Islet of Langerhans (tissue), 1 donor: ENCODE data around the gene SEMA4F.

ENCODE experiments used
- FAIRE-seq: peaks from one replicate; lab custom pipeline; 2011; peaks lifted over from hg19 to GRCh38; lab: Jason Lieb, UNC

The SEMA4F gene

DNA sequence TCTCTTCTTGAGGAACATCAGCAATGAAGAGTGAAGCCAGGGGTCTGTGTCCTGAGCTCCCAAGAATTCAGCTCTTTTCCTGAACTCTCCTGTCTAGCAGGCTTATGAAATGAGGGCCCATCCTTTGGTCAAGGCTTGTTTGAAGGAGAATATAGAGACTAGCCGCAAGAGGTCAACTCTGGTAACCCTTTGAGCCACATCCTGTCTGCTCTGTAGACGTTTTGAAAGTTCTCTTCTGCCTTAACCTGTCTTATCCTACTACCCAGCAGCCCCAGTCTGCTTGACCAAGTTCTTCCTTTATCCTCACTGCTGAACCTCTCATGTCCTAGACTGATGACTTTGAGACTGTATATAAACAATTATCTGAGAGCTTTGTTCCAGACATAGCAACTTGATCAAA lies 5.4 kb downstream of the SEMA4F start:
- no peak for FAIRE-seq

GRCh38 chr2:74668087-74668486 lies 14.0 kb downstream of the SEMA4F start:
- no peak for FAIRE-seq

- FAIRE-seq: no peak
These were observed 16.2 kb downstream of the SEMA4F start for GRCh38 chr2:74670263-74670662.

GRCh38 chr2:74671479-74671878 lies 17.4 kb downstream of the SEMA4F start:
- no peak for FAIRE-seq

DNA sequence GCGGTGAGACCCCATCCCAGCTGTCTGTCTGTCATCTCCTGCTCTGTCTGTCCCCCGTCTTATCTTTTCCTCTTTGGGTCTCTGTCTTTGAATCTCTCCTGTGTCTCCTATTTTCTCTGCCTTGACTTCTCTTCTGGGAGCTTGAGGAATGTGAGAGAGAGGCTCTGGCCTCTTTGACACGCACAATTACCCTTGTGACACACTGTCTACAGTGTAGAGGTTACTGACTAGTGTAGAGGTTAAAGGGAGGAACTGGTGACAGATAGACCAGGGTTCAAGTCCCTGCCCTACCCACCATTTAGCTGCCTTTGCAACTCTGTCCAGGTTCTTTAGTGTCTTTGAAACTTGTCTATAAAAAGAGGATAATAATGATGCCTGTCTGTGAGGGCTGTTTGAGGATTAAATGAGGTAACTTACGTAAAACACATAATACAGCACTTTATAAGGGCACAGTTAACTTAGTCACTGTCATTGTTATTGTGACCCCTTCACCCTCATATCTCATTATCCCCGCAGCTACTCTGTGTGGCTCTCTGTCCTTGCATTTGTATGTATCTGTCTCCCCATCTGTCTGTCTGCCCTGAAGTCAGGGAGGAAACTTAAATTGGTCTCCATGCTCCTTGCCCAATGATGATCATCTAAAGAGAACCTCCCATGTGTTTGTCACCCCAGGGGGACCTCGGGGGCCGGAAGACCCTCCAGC lies 19.9 kb downstream of the SEMA4F start:
- no peak for FAIRE-seq

GRCh38 chr2:74675090-74675489 lies 21.0 kb downstream of the SEMA4F start:
- no peak for FAIRE-seq

DNA sequence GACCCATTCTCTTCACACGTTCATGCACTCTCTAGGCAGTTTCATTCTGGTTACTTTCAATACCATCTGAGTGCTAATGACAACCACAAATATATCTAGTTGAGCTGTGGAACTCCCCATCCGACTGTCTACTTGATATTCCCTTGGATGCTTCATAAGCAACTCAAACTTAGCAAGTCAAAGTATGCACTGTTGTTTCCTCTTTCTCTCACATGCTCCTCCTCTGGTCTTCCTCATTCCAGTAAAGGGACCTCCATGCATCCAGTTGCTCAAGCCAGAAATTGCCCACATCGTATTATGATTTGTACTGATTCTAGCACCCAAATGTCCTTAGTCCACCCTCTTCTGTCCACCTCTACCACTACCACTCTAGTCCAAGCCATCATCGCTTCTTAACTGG lies 22.3 kb downstream of the SEMA4F start:
- FAIRE-seq: no peak

DNA sequence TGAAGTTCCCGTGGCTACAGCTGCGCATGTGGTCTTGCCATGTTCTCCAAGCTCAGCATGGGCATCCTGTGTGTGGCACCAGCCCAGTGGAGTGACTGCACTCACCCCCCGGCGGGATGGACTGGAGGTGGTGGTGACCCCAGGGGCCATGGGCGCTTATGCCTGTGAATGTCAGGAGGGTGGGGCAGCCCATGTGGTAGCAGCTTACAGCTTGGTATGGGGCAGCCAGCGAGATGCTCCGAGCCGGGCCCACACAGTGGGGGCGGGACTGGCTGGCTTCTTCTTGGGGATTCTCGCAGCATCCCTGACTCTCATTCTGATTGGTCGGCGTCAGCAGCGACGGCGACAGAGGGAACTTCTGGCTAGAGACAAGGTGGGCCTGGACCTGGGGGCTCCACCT lies 25.6 kb downstream of the SEMA4F start:
- FAIRE-seq: no peak

GRCh38 chr2:74682501-74682900 lies 28.5 kb downstream of the SEMA4F start:
- no peak for FAIRE-seq

DNA sequence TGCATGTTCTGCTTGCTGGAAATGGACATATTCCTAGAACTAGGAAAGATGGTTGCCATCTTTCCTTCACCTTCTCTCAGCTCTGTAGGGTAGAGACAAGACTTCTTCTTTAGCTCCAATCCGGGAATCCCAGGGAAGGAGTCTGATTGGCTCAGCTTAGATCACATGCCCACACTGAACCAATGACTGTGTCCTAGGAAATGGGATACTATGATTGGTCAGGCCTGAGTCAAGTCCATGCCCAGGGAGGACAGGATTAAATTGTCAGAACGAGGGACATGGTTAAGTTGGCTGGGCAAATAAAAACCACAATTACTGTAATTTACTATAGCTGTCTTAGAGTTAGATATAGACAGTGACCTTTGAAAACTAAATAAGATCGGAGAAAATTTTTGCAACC lies 31.4 kb downstream of the SEMA4F start:
- no peak for FAIRE-seq

GRCh38 chr2:74688881-74689280 lies 34.8 kb downstream of the SEMA4F start:
- no peak for FAIRE-seq

DNA sequence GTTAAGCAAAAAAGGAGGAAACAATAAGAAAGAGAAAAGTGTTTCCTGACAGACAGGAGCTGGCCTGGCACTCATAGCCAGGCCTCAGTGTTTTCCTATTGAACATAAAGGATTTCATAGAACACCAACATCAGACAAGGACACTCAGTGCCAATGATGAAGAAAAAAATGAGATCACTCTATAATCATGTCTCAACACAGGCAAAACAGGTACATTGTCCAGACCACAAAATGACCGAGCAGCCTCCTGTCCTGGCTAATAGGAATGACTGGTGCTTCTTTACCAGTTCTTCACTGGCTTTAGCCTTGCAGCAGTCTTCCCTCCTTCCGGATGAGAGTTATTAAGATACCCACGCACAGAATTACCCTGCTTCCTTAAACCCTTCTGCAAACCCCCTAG lies 35.6 kb downstream of the SEMA4F start:
- no peak for FAIRE-seq

GRCh38 chr2:74690571-74690970 lies 36.5 kb downstream of the SEMA4F start:
- FAIRE-seq: peak; percentile 70

GRCh38 chr2:74691929-74692328 lies 37.9 kb downstream of the SEMA4F start:
- no peak for FAIRE-seq

DNA sequence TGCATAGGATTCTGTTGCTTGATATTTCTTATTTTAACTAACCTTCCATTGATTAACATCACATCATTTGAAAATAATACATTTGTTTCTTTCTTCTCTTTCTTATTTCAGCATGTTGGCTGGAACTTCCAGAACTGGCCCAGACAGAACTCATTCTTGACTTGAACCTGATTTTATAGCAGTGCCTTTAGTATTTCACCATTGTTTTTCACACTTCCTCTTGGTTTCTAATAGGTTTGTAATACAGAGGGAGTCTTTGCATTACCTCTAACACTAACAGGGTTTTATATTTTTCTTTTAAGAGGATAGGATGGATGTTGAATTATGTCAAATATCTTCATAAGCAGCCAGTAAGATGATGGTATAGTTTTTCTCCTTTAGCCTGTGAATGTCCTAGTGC lies 39.2 kb downstream of the SEMA4F start:
- no peak for FAIRE-seq

DNA sequence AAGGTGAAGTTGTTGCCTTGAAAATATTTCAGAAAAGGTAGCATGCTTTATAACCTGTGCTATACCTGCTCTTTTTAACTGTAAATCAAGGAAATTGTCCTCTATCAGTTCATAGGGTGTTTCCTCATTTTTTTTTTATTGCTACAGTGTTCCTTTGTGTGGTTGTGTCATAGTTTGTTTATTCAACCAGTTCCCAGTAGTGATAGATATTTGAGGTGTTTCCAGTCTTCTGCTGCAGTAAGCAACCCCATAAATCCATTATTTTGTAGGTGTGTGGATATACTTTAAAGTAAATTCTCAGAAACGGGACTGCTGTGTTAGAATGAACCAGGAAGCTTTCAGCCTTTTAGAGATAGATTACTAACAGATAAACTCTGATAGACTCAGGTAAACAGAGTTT lies 39.6 kb downstream of the SEMA4F start:
- no peak for FAIRE-seq

DNA sequence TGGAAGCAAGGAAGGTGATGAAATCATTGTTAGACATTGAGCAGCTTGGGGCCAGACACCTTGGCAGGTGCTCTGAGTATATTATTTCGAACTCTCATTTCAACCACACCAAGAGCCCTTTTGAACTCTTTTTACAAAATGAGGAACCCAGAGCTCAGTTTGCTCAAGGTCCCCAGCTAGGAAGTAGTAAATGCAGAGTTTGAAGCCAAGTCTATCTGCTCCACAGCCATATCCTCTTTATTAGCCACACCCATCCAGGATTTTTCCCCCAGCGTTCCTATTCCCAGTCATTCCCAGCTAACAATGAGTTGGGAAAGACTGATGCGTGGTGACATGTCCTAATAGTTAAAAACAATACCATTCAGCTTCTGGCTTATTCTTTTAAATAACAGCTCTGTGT lies 40.2 kb downstream of the SEMA4F start:
- no peak for FAIRE-seq

GRCh38 chr2:74695663-74696062 lies 41.6 kb downstream of the SEMA4F start:
- no peak for FAIRE-seq

- no peak for FAIRE-seq
These were observed 42.8 kb downstream of the SEMA4F start for GRCh38 chr2:74696829-74697228.

- no peak for FAIRE-seq
These were observed 46.8 kb downstream of the SEMA4F start for GRCh38 chr2:74700643-74701372.

DNA sequence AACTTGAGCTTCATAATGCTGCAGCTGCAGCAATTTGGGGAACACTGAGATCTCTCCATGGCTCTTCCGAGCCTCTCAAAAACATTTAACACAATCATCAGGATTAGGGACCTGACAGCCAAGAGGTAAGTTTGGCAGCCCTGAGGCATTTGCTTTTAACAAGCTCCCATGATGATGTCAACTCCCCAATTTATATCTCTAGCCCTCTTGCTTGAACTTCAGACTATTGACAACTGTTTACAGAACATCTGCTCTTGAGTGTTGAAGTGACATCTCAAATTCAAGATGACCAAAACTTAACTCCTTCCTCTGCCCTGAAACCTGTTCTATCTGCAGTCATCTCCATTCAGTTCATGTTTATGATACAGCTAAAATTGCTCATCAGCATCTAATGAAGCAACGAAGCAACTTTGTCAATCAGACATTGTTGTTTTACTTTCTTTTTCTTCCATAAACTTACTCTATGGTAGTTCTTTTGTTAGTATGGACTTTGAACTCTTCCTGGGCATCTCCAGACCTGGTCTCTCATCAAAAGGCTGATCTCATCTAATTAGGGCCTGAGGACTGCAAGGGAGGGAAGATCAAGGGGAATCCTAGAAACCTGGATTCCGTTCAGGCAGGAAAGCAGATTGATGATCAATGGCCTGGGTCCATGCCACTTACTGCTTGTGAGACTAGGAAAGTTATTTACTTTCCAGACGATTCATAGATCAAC lies 48.1 kb downstream of the SEMA4F start:
- no peak for FAIRE-seq

- FAIRE-seq: no peak
These were observed 49.3 kb downstream of the SEMA4F start for GRCh38 chr2:74703373-74703772.

DNA sequence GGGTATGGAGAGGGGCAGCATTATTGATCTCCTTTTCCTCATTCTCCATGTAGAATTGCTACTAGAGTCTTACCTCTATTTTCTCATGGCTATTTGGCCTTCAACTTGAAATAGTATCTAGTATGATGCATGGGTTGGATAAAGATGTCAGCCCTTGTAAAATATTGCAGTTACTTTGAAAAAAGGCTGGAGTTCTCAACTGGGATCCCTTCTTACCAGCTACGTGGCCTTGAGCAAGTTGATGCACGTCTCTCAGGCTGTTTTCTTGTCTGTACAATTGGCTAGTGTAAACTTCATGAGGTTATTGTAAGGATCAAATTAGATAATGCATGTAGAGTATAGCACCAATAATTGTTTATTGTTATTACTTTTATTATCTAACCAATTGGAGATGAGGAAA lies 50.2 kb downstream of the SEMA4F start:
- FAIRE-seq: no peak

- FAIRE-seq: no peak
These were observed 52.7 kb downstream of the SEMA4F start for GRCh38 chr2:74706741-74707140.
